ENCODE measurements around the gene IL19.

DNA sequence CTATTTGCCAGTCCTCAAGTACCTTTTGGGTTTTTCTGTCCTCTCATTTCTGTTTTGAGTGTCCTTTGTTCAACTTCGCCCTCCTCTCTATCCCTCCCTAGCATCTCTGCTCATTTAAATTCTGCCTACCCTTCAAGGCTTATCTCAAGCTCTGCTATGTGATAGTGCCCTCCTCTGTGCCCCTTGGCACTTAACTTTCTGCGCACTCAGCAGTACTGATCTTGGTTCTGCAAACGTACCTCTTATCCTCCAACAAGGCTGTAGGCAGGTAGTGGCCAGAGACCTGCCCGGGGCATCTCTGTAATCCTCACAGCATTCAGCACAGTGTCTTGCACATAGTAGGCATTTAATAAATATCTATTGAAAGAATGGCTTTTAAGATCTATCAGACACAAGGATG lies 89.6 kb downstream of the IL19 start:
- TF ChIP-seq, protein P1, sequence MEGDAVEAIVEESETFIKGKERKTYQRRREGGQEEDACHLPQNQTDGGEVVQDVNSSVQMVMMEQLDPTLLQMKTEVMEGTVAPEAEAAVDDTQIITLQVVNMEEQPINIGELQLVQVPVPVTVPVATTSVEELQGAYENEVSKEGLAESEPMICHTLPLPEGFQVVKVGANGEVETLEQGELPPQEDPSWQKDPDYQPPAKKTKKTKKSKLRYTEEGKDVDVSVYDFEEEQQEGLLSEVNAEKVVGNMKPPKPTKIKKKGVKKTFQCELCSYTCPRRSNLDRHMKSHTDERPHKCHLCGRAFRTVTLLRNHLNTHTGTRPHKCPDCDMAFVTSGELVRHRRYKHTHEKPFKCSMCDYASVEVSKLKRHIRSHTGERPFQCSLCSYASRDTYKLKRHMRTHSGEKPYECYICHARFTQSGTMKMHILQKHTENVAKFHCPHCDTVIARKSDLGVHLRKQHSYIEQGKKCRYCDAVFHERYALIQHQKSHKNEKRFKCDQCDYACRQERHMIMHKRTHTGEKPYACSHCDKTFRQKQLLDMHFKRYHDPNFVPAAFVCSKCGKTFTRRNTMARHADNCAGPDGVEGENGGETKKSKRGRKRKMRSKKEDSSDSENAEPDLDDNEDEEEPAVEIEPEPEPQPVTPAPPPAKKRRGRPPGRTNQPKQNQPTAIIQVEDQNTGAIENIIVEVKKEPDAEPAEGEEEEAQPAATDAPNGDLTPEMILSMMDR (IDR thresholded peaks at IDR 0.05; ENCODE audit: low read length), result no peak
- no peak for TF ChIP-seq EZH2 (IDR thresholded peaks at IDR 0.05; ENCODE audit: borderline replicate concordance, low read length)
